Calu3 (cell line): ENCODE data around the gene SULT1A2. TPM values are rescaled to one million over a fixed set of nuclear protein-coding genes. Genes with fewer than 3 reads are reported as not detected.

Source experiments
- BruUV-seq: library from RNA; stranded (reverse); fragments of 400-500 nt; replicated peaks from 2 replicates; lab custom pipeline; 2021; lab: Mats Ljungman, UMichigan
- CTCF ChIA-PET: fragments of 300-600 bp; sonication (Branson Sonifier 250); formaldehyde crosslinking; loops from one replicate; lab custom pipeline; 2022; ENCODE audit warnings: antibody characterized with exemption; lab: Charles Lee
- DNase-seq: peaks from one replicate; pipeline ENCODE4 v3.0.0; 2022
- H3K27ac Mint-ChIP-seq: one replicate; pipeline ENCODE4 v1.8.0; 2022; ENCODE audit warnings: mixed read lengths; ENCODE audit not compliant: unreplicated experiment
- H3K27me3 Mint-ChIP-seq: one replicate; pipeline ENCODE4 v1.8.0; 2022; ENCODE audit warnings: mixed read lengths; ENCODE audit not compliant: unreplicated experiment
- H3K36me3 Mint-ChIP-seq: one replicate; pipeline ENCODE4 v1.8.0; 2022; ENCODE audit warnings: mild to moderate bottlenecking, moderate library complexity, mixed read lengths; ENCODE audit not compliant: insufficient read depth, unreplicated experiment
- H3K4me1 Mint-ChIP-seq: one replicate; pipeline ENCODE4 v1.8.0; 2022; ENCODE audit warnings: mild to moderate bottlenecking, low read depth, mixed read lengths; ENCODE audit not compliant: unreplicated experiment
- H3K4me3 Mint-ChIP-seq: one replicate; pipeline ENCODE4 v1.8.0; 2022; ENCODE audit warnings: mild to moderate bottlenecking, low read depth, moderate library complexity, mixed read lengths; ENCODE audit not compliant: unreplicated experiment
- H3K9me3 Mint-ChIP-seq: one replicate; pipeline ENCODE4 v1.8.0; 2022; ENCODE audit warnings: low read depth, mixed read lengths; ENCODE audit not compliant: unreplicated experiment
- CTCF ChIP-seq: fragments of 200-600 bp; IDR thresholded peaks from one replicate; pipeline ENCODE4 v1.8.0; 2022; ENCODE audit warnings: antibody characterized with exemption; ENCODE audit not compliant: unreplicated experiment
- intact Hi-C: fragments of 100-400 bp; cut with micrococcal nuclease; formaldehyde crosslinking; loops from one replicate; pipeline ENCODE4 v1.10.0; 2022; ENCODE audit not compliant: unreplicated experiment
- total RNA-seq: library from RNA; stranded (reverse); gene quantifications from 2 replicates; pipeline ENCODE4 v1.2.3, GENCODE V29; 2022

Gene SULT1A2
- total RNA-seq, 1 experiment from 2014 or later: 1.9 TPM

GRCh38 chr16:28574925-28575324 is 21.9 kb downstream of the SULT1A2 start:
- no peaks in the 10 kb centered on the region for H3K4me1 Mint-ChIP-seq
- no peak overlapping the region for H3K27ac Mint-ChIP-seq
- no peaks in the 10 kb centered on the region for H3K36me3 Mint-ChIP-seq
- no peak overlapping the region for H3K4me3 Mint-ChIP-seq
- H3K27me3 Mint-ChIP-seq: no peaks in the 10 kb centered on the region
- CTCF ChIA-PET: interaction anchor here (0.5 kb wide), 1 partner anchor 442 kb away, joined by 4 read pairs; no protein-coding TSS in a partner anchor
- intact Hi-C loops: no loop called here
- DNase-seq: no peak
- BruUV-seq: no TSS peak
- no peaks in the 10 kb centered on the region for H3K9me3 Mint-ChIP-seq
- TF ChIP-seq CTCF: no peak

- Mint-ChIP-seq H3K4me1 (no peaks in the 10 kb centered on the region), H3K27me3 (no peaks in the 10 kb centered on the region), H3K36me3 (peaks cover 4% of the 10 kb centered on the region), H3K9me3 (no peaks in the 10 kb centered on the region), H3K4me3 (no peak overlapping the region), H3K27ac (no peak overlapping the region)
- DNase-seq: no peak
- no TSS peak for BruUV-seq
- TF ChIP-seq CTCF: no peak
- CTCF ChIA-PET: interaction anchor here (0.6 kb wide), 1 partner anchor 279 kb away, joined by 5 read pairs; no protein-coding TSS in a partner anchor
- intact Hi-C loops: no loop called here
Measured at GRCh38 chr16:28573738-28574718, 22.8 kb downstream of the SULT1A2 start.

- intact Hi-C loops: no loop called here
- H3K27me3 Mint-ChIP-seq: no peaks in the 10 kb centered on the region
- no peaks in the 10 kb centered on the region for H3K9me3 Mint-ChIP-seq
- peaks cover 4% of the 10 kb centered on the region for H3K36me3 Mint-ChIP-seq
- no peak overlapping the region for H3K27ac Mint-ChIP-seq
- CTCF ChIA-PET: interaction anchor here (0.6 kb wide), 1 partner anchor 277 kb away, joined by 5 read pairs; no protein-coding TSS in a partner anchor
- DNase-seq: no peak
- H3K4me1 Mint-ChIP-seq: no peaks in the 10 kb centered on the region
- no TSS peak for BruUV-seq
- H3K4me3 Mint-ChIP-seq: no peak overlapping the region
- no peak for TF ChIP-seq CTCF
Measured at GRCh38 chr16:28572696-28573510, 23.9 kb downstream of the SULT1A2 start.

GRCh38 chr16:28569968-28570752 is 26.7 kb downstream of the SULT1A2 start:
- intact Hi-C loops: no loop called here
- H3K9me3 Mint-ChIP-seq: peaks cover 9% of the 10 kb centered on the region
- CTCF ChIA-PET: interaction anchor here (0.6 to 1.1 kb wide), 2 partner anchors 12 to 27 kb away, joined by 3 to 4 read pairs; partner anchors contain the start of gene SULT1A2
- no peak for DNase-seq
- H3K27me3 Mint-ChIP-seq: no peaks in the 10 kb centered on the region
- no peak for TF ChIP-seq CTCF
- no peak overlapping the region for H3K4me3 Mint-ChIP-seq
- H3K36me3 Mint-ChIP-seq: peaks cover 4% of the 10 kb centered on the region
- BruUV-seq: no TSS peak
- H3K27ac Mint-ChIP-seq: no peak overlapping the region
- no peaks in the 10 kb centered on the region for H3K4me1 Mint-ChIP-seq
